AG04450 (cell line): ENCODE measurements around the gene CDC42BPB. TPM values are rescaled to one million over a fixed set of nuclear protein-coding genes. Genes with fewer than 3 reads are reported as not detected.

Experiments
- CTCF ChIA-PET: fragments of 300-600, 350-600 bp; formaldehyde crosslinking; extraction: SDS; loops from one replicate; lab custom pipeline; 2022; ENCODE audit warnings: antibody characterized with exemption, inconsistent platforms; lab: Charles Lee
- POLR2A ChIA-PET: fragments of 350-600 bp; formaldehyde crosslinking; extraction: SDS; loops from one replicate; lab custom pipeline; 2021; ENCODE audit warnings: antibody characterized with exemption, inconsistent platforms; lab: Yijun Ruan, JAX
- DNase-seq: peaks from one replicate; pipeline ENCODE4 v3.0.0-alpha.2; 2011; ENCODE audit warnings: low read depth, low spot score
- H3K27ac ChIP-seq: one replicate; pipeline ENCODE4 v1.5.1; 2012; ENCODE audit warnings: low read depth, low read length, control low read depth
- H3K27me3 ChIP-seq: one replicate; pipeline ENCODE4 v1.6.0; 2012; ENCODE audit warnings: low read length; ENCODE audit not compliant: control insufficient read depth, insufficient read depth
- H3K4me3 ChIP-seq: 2 replicates; pipeline ENCODE4 v1.5.1; 2011; ENCODE audit warnings: mild to moderate bottlenecking, low read depth, low read length, control low read depth
- H3K9me3 ChIP-seq: 2 replicates; pipeline ENCODE4 v1.5.1; 2012; ENCODE audit warnings: low read length; ENCODE audit not compliant: control insufficient read depth, insufficient read depth
- polyA plus RNA-seq: library from polyadenylated mRNA; depleted of rRNA; stranded (reverse); fragments of >200 nt; gene quantifications from 2 replicates; pipeline ENCODE4 v1.2.3, GENCODE V29; 2011
- TF ChIP-seq, protein P1 (sequence below): IDR thresholded peaks from 2 replicates; pipeline ENCODE4 v1.5.1; 2011; ENCODE audit warnings: low read depth, low read length, control low read depth, inconsistent platforms

CDC42BPB gene
- polyA plus RNA-seq, 1 experiment, result 57.0 TPM

DNA sequence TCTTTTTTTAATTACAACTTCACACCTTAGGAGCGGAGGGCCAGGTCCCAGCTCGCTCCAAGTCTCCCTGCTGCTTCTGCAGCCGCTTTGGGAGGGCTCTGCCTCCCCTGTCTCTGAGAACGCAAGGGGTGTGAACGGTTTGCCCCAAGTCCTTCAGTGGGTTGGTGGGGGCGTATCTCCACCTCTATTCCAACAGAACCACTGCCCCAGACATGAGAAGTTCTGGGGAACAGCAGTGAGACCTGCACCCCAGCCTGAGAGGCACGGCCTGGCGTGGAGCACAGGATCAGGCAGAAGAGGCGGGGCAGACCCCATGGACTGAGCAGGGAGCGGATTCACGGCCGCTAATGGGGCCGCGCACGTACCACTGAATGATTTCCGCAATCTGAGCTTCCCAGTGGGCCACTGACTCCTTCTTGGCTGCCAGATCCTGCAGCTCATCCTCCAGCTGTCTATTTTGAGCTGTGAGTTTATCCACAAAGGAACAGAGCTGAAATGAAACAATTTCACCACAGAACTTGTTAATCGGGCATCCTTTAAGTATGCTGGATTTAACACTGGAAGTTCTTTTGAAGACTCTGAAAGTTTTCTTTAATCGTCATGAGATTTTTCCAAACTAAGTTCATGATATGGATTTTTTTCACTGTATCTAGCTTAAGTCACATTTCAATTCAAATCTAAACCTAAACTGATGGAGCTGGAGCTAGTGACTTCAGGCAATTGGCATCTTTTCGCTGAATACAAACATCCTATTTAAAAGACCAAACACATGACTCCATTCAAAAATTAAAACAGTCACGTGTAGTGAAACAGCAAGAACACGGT lies 90.5 kb downstream of the CDC42BPB start:
- no peak overlapping the region for H3K27ac ChIP-seq
- no peak for DNase-seq

DNA sequence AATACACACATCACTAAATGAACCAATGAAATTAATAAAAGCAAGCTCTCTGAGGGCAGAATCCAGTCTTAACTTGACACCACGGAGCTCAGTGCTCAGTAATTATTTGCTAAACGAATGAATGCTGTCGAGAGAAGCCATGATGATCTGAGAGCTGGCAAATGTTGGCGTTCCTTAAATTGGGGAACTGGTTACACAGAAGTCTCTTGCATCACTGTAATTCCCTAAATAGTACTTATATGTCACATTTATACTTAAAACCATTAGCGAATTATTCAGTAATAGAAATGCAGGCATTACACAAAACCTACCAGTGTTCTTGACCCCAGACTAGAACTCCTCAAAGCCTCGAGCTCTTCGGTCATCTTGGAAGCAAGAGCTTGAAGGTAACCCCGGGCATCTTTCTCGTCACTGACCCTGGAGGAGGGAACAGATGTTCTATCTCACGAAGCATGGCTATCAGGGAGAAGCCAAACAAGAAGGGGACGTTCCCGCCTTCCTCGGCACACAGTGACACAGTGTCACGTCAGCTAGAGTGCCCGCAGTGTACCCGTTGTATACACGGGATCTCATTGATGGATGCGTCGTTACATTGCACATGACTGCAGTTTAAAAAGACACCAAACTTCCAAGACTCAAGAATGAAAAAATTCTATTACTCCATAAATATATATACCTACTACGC lies 91.2 kb downstream of the CDC42BPB start:
- no peak overlapping the region for H3K4me3 ChIP-seq
- no peak overlapping the region for H3K27ac ChIP-seq
- no peaks in the 10 kb centered on the region; the same call in 1 of the 2 replicates for H3K9me3 ChIP-seq
- H3K27me3 ChIP-seq, result no peaks in the 10 kb centered on the region
- ChIA-PET POLR2A (no interaction called here), CTCF (no interaction called here)
- no peak for DNase-seq
- TF ChIP-seq, protein P1, sequence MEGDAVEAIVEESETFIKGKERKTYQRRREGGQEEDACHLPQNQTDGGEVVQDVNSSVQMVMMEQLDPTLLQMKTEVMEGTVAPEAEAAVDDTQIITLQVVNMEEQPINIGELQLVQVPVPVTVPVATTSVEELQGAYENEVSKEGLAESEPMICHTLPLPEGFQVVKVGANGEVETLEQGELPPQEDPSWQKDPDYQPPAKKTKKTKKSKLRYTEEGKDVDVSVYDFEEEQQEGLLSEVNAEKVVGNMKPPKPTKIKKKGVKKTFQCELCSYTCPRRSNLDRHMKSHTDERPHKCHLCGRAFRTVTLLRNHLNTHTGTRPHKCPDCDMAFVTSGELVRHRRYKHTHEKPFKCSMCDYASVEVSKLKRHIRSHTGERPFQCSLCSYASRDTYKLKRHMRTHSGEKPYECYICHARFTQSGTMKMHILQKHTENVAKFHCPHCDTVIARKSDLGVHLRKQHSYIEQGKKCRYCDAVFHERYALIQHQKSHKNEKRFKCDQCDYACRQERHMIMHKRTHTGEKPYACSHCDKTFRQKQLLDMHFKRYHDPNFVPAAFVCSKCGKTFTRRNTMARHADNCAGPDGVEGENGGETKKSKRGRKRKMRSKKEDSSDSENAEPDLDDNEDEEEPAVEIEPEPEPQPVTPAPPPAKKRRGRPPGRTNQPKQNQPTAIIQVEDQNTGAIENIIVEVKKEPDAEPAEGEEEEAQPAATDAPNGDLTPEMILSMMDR, result no peak

More for the DNA sequence above, 90.5 kb downstream of the CDC42BPB start:
- Histone ChIP-seq H3K9me3 (no peaks in the 10 kb centered on the region; the same call in 1 of the 2 replicates), H3K4me3 (no peak overlapping the region), H3K27me3 (no peaks in the 10 kb centered on the region)
- ChIA-PET CTCF (no interaction called here), POLR2A (no interaction called here)
- TF ChIP-seq, protein P1, result no peak

DNA sequence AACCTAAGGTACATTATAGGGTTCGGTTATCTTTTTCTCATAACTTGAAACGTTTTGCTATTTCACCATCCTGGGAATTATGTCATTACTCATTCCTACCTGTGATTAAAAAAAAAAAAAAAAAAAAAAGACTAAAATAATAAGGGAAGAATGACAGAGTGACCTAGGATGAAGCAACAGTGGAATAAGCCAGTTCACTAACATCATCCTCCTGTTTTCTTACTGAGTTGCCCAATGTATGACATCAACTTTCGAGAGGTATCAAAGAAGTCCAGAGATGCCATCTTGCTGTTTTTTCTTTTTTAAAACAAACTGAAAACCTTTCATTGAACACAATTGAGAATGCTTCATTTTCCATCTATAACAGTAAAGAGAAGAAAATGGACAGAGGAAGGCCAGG lies 92.1 kb downstream of the CDC42BPB start:
- Histone ChIP-seq H3K4me3 (no peak overlapping the region), H3K9me3 (no peaks in the 10 kb centered on the region; the same call in 1 of the 2 replicates), H3K27ac (no peak overlapping the region), H3K27me3 (no peaks in the 10 kb centered on the region)
- DNase-seq, result no peak
- ChIA-PET CTCF (no interaction called here), POLR2A (no interaction called here)
- TF ChIP-seq, protein P1, result no peak

DNA sequence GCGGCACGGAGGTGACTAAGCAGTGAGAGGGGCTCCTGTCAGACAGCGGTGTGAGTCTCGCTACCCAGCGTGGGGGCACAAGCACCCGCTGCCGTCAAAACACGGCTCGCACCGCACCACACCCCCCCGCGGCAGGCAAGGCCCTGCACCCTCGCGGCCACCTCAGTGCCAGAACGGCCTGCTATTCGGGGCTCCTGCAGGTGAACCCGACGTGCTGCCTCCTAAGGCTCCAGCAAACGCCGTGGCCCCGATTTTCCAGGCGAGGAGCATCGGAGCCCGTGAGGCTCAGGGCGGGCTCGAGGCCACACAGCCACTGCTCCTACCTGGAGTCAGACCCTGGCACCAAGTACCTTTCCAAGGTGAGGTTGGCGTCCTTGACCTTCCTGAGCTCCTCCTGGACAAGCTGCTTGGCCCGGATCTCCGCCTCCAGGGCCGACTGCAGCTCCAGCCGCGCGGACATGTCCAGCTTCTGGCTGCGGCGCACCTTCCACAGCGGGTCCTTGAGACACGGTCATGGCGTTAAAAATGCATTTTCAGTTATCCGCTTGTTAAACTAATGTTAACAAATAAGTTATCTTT lies 93.1 kb downstream of the CDC42BPB start:
- no peaks in the 10 kb centered on the region for H3K27me3 ChIP-seq
- no peak overlapping the region for H3K4me3 ChIP-seq
- ChIA-PET POLR2A (no interaction called here), CTCF (no interaction called here)
- TF ChIP-seq, protein P1, result no peak
- H3K9me3 ChIP-seq, result no peaks in the 10 kb centered on the region; the same call in 1 of the 2 replicates
- no peak overlapping the region for H3K27ac ChIP-seq
- no peak for DNase-seq
